ENCODE data around the gene DOCK3.

Gene DOCK3

DNA sequence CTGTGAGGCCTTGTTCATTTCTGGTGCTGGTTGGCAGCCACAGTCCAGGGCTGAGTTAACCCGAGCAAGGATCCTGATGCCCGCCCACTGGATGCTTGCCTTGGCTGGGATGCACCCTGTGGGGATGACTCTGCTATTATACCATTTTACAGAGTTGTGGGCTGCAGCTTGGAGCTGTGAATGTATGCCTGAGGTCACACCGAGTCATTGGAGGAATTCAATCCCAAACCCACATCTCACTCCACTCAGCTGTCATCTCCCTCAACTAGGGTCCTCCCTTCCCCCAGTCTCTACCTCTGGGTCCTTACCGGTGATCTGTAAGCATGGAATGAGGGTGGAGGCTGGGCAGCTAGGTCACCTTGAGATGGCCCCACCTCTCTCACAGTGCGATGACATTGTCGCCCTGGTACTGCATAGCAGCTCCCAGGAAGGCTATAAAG is 35.7 kb upstream of the DOCK3 start:
- no peak for DNase-seq (ENCODE audit: low spot score)
- TF ChIP-seq, protein P1, sequence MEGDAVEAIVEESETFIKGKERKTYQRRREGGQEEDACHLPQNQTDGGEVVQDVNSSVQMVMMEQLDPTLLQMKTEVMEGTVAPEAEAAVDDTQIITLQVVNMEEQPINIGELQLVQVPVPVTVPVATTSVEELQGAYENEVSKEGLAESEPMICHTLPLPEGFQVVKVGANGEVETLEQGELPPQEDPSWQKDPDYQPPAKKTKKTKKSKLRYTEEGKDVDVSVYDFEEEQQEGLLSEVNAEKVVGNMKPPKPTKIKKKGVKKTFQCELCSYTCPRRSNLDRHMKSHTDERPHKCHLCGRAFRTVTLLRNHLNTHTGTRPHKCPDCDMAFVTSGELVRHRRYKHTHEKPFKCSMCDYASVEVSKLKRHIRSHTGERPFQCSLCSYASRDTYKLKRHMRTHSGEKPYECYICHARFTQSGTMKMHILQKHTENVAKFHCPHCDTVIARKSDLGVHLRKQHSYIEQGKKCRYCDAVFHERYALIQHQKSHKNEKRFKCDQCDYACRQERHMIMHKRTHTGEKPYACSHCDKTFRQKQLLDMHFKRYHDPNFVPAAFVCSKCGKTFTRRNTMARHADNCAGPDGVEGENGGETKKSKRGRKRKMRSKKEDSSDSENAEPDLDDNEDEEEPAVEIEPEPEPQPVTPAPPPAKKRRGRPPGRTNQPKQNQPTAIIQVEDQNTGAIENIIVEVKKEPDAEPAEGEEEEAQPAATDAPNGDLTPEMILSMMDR (IDR thresholded peaks at IDR 0.05; ENCODE audit: extremely low read depth, missing control alignments) = no peak

DNA sequence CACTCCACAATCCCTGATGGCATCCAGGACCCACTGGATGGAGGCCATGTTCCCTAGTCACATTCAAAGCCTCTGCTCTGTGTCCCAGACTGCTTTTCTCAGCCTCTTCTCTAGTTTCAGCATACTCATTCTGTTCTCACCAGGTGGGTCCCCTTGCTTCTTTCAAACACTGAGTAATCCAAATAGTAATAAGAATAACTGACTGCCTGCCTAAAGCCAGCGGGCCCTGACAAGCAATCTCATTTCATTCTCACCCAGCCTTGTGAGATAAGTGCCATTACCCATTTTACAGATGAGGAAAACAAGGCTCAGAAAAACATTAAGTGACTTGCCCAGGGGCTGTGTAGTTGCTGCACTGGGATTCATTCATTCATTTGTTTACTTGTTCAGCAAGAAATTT is 32.3 kb upstream of the DOCK3 start:
- TF ChIP-seq, protein P1 (IDR thresholded peaks at IDR 0.05; ENCODE audit: extremely low read depth, missing control alignments) = no peak
- no peak for DNase-seq (ENCODE audit: low spot score)

DNA sequence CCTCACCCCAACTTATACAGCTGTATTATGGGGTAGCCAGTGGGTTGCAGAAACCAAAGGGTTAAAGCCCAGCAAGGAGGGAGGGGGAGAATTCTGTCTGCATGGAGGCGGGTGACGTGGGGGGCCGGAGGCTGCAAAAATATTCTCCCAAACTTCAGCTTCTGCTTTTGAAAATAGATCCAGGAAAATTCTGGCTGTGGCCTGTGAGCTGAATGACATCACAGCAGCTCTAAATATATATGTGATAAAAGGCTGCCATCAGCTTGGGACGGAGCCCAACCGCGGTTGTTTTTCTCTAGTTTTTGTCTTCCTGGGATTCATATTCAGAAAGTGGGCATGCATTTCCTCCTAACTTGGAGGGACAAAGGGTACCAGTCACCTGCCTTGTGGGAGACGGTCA is 30.2 kb upstream of the DOCK3 start:
- DNase-seq (ENCODE audit: low spot score) = no peak
- TF ChIP-seq, protein P1 (IDR thresholded peaks at IDR 0.05; ENCODE audit: extremely low read depth, missing control alignments) = no peak

DNA sequence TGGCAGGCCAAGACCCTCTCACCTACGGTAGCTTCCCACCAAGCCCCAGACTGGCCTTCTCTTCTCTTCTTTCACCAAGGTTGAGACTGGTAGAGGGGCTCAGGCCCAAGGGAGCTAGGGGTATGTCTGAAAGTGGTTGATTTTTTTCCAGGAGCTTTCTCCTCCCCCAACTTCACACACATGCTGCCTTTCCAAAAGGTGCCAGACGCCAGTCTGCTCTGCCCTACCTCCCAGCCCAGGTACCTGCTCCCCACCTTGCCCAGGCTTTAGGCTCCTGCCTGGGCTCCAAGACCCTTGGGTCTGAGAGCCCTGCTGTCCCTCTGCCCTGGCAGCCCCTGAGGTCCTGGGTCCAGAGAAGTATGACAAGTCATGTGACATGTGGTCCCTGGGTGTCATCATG is 29.3 kb upstream of the DOCK3 start:
- DNase-seq (ENCODE audit: low spot score) = no peak
- TF ChIP-seq, protein P1 (IDR thresholded peaks at IDR 0.05; ENCODE audit: extremely low read depth, missing control alignments) = no peak

DNA sequence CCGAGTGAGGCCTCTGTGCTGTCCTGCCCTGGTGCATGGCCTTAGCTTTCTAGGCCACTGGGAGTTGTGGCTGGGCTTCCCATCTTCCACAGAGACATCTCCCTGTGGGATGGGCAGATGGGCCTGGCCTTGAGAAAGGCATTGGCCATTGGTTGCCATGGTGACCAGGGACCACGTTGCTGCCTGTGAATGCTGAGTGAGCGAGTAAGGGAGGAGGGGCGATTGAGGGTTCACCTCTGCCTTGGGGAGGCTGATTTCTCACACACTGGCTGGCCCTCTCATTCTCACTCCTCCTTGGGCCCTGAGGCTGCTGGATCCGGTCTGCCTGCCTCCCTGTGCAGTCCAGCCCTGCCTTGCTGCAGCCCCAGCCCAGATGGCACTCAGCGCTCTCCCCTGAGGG is 26.4 kb upstream of the DOCK3 start:
- DNase-seq (ENCODE audit: low spot score) = no peak
- TF ChIP-seq, protein P1 (IDR thresholded peaks at IDR 0.05; ENCODE audit: extremely low read depth, missing control alignments) = no peak

DNA sequence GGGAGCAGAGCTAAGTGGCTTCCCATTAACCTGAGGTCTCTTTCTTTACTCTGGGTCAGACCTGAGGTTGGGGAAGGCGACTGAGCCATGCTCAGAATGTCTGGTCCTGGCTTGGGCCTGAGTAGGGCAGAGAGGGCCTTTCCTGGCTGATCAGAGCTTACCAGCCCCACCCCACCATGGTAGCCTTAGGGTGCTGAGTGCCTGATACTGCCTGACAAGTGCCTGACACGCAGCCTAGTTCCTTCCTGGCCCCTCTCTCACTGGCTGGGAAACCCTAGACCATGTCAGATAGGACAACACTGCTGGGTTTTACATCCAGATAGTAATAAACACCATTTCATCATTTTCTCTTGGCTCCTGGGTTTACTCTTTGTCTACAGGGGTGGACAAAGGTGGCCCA is 25.8 kb upstream of the DOCK3 start:
- no peak for DNase-seq (ENCODE audit: low spot score)
- TF ChIP-seq, protein P1 (IDR thresholded peaks at IDR 0.05; ENCODE audit: extremely low read depth, missing control alignments) = no peak

DNA sequence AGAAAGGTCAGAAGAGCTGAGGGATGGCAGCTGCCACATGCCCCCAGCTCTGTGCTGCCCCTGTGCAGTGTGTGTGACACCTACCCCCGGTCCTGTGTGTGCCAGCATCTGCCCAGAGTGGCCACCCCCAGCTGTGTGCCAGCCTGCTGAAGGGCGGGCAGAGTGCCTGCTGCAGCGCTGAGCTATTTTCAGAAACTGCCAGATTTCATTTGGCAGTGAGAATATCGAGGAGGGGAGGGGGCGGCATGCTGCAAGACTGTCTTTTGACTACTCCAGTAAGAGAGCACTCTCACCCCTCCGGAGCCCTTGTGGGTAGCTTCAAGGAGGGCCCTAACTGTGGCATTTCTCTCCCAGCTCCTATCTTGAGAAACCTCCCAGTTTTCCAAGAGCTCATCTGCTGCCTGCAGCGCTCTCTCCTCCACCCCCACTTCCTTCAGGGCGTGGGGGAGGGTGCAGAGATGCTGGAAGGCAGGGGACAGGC is 25.2 kb upstream of the DOCK3 start:
- no peak for DNase-seq (ENCODE audit: low spot score)
- TF ChIP-seq, protein P1 (IDR thresholded peaks at IDR 0.05; ENCODE audit: extremely low read depth, missing control alignments) = no peak

Measured in GM20000 (cell line).